Uterus (tissue), 4 donors: ENCODE measurements around the gene FRZB. TPM values are rescaled to one million over a fixed set of nuclear protein-coding genes. Genes with fewer than 3 reads are reported as not detected.

Experiments
- DNase-seq, 2 donors: peaks; one replicate each; pipeline ENCODE4 v3.0.0-alpha.2; 2019 to 2020
- H3K27ac ChIP-seq, 2 donors: fragments of 200-600 bp; sonication (generic); 1 replicate in 1 of 2; 2 replicates in 1 of 2; pipeline ENCODE4 v1.5.1; 2016 to 2018
- H3K27me3 ChIP-seq, 2 donors: fragments of 200-600 bp; sonication (generic); one replicate each; pipeline ENCODE4 v1.5.1; 2018 to 2019; ENCODE audit warnings: control low read depth in 1 of 2
- H3K36me3 ChIP-seq, 2 donors: fragments of 200-600 bp; sonication (generic); one replicate each; pipeline ENCODE4 v1.5.1; 2019; ENCODE audit warnings: control low read depth in 1 of 2
- H3K4me1 ChIP-seq, 2 donors: fragments of 200-600 bp; sonication (generic); one replicate each; pipeline ENCODE4 v1.5.1; 2018 to 2019; ENCODE audit warnings: control low read depth in 1 of 2
- H3K4me3 ChIP-seq, 2 donors: fragments of 200-600 bp; sonication (generic); 1 replicate in 1 of 2; 2 replicates in 1 of 2; pipeline ENCODE4 v1.5.1; 2018 to 2019; ENCODE audit warnings: mild to moderate bottlenecking in 1 of 2
- H3K9me3 ChIP-seq, 2 donors: fragments of 200-600 bp; sonication (generic); one replicate each; pipeline ENCODE4 v1.5.1; 2019; ENCODE audit warnings: control low read depth in 1 of 2
- CTCF ChIP-seq, 4 experiments: fragments of 200-600 bp in 2 of 4; fragments of 450-650 bp in 2 of 4; sonication (generic) in 2 of 4; IDR thresholded peaks; one replicate each; pipeline ENCODE4 v1.5.1; 2016 to 2019; ENCODE audit warnings: antibody characterized with exemption in 4 of 4, mild to moderate bottlenecking in 2 of 4, moderate library complexity in 1 of 4
- POLR2A ChIP-seq, 2 donors: fragments of 450-650 bp; IDR thresholded peaks; one replicate each; pipeline ENCODE4 v1.6.1; 2016; ENCODE audit warnings: antibody characterized with exemption in 2 of 2, mild to moderate bottlenecking in 1 of 2, moderate library complexity in 1 of 2
- intact Hi-C: fragments of 100-400 bp; cut with DNase I; formaldehyde crosslinking; loops from one replicate; pipeline ENCODE4 v1.15.1; 2023; ENCODE audit warnings: low total_unique reads
- total RNA-seq, 4 donors: library from RNA; depleted of rRNA in 3 of 4; stranded (reverse); fragments of >200 nt in 3 of 4; gene quantifications; one replicate each; pipeline versions ENCODE4 v1.1.0 to v1.2.4, GENCODE V29; 2014 to 2023
- donor health status: DM: yes; HTN: yes; CAD: no.

The FRZB gene
- total RNA-seq, 4 donors from 2014 or later: 0.29 to 15.1 (median 7.3) TPM

DNA sequence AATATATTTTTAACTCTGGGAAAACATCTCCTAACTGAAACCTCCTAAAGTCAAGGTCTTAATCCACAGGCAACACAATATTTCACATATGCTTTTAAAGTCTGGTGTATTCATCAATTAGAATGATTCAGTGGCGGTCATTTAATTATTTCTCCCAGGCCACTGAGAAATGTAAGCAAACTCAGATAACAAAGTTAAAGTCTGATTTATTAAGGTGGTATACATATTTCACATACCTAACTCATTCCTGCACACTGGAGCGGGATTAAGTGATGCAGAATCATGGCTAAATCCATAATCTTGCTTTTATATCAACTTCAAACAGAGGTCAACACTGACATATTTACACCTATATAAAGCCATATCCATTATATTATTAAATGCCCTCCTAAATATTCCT, 43.7 kb downstream of the FRZB start:
- H3K27ac ChIP-seq: no peak overlapping the region
- DNase-seq: no peak
- no peaks in the 10 kb centered on the region for H3K36me3 ChIP-seq
- H3K4me1 ChIP-seq: no peaks in the 10 kb centered on the region
- H3K9me3 ChIP-seq: no peaks in the 10 kb centered on the region
- TF ChIP-seq POLR2A (IDR thresholded peaks at IDR 0.05) (no peak), CTCF (IDR thresholded peaks at IDR 0.05) (no peak)
- H3K4me3 ChIP-seq: no peak overlapping the region
- no peaks in the 10 kb centered on the region for H3K27me3 ChIP-seq
- intact Hi-C loops: no loop called here

- TF ChIP-seq POLR2A (IDR thresholded peaks at IDR 0.05): no peak
- no peak for TF ChIP-seq CTCF (IDR thresholded peaks at IDR 0.05)
- no peaks in the 10 kb centered on the region for H3K36me3 ChIP-seq
- intact Hi-C loops: no loop called here
- H3K27ac ChIP-seq: no peak overlapping the region
- H3K4me3 ChIP-seq: no peak overlapping the region
- H3K9me3 ChIP-seq: no peaks in the 10 kb centered on the region
- DNase-seq: no peak
- no peaks in the 10 kb centered on the region for H3K27me3 ChIP-seq
- no peaks in the 10 kb centered on the region for H3K4me1 ChIP-seq
Measured at GRCh38 chr2:182821182-182821581, 45.3 kb downstream of the FRZB start.

- Histone ChIP-seq H3K27me3 (no peaks in the 10 kb centered on the region), H3K36me3 (no peaks in the 10 kb centered on the region), H3K27ac (no peak overlapping the region), H3K4me3 (no peak overlapping the region), H3K4me1 (no peaks in the 10 kb centered on the region), H3K9me3 (no peaks in the 10 kb centered on the region)
- intact Hi-C loops: no loop called here
- TF ChIP-seq CTCF (IDR thresholded peaks at IDR 0.05): no peak
- DNase-seq: no peak
Measured at GRCh38 chr2:182819412-182819811, 47.0 kb downstream of the FRZB start.

DNA sequence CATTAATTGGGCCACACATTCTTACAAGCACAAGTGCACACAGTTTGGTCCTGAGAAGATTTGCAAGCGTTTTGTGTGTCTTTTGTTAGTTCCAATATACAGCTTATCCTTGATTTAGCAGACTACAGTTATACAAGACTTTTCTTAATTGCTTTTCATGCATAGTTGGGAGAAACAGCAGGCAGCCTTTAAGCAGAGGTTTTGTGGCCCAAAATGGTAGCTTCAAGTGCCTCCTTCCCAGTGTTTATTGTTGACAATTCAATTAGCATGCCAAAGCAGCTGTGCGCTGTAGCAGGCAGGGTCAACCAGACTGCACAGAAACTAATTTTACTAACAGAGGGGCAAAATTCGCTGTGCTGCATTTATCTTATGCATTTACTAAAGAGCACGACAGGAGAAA, 47.5 kb downstream of the FRZB start:
- no peak overlapping the region for H3K4me3 ChIP-seq
- no peaks in the 10 kb centered on the region for H3K4me1 ChIP-seq
- H3K27ac ChIP-seq: no peak overlapping the region
- no peaks in the 10 kb centered on the region for H3K9me3 ChIP-seq
- no peaks in the 10 kb centered on the region for H3K27me3 ChIP-seq
- intact Hi-C loops: no loop called here
- no peak for DNase-seq
- H3K36me3 ChIP-seq: no peaks in the 10 kb centered on the region
- TF ChIP-seq POLR2A (IDR thresholded peaks at IDR 0.05) (no peak), CTCF (IDR thresholded peaks at IDR 0.05) (no peak)

DNA sequence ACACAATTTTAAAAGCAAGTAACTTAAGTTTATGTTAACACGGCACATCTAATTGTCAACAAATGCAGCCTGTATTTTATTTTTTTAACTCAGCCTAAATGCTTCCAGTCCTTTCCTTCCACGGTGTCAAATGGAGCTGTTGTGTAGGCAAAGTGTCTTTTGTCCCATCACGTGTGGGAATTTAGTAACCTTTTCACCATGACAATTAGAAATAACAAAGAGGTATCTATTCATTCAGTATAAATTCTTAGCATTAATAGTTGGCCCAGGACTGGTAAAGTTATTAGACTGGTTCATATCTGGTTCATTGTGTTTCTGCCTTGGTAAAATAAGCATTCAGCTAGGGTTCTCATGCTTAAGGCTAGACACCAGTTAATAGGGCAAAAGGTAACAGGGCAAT, 47.9 kb downstream of the FRZB start:
- intact Hi-C loops: no loop called here
- DNase-seq: no peak
- TF ChIP-seq POLR2A (IDR thresholded peaks at IDR 0.05): no peak
- TF ChIP-seq CTCF (IDR thresholded peaks at IDR 0.05): no peak
- Histone ChIP-seq H3K9me3 (no peaks in the 10 kb centered on the region), H3K27me3 (no peaks in the 10 kb centered on the region), H3K4me3 (no peak overlapping the region), H3K27ac (no peak overlapping the region), H3K4me1 (no peaks in the 10 kb centered on the region), H3K36me3 (no peaks in the 10 kb centered on the region)
